HG03135 (cell line): ENCODE results near the gene BEX2.
"Not testable (repeated sequence)": the region's sequence is repeated elsewhere in the genome, so short reads cannot be mapped to it uniquely, and the experiment has no call there.

Experiments
- ATAC-seq: cut with Tn5 transposase; IDR thresholded peaks from one replicate; pipeline ENCODE4 v1.9.1; 2021; ENCODE audit warnings: mild to moderate bottlenecking, moderate library complexity; ENCODE audit not compliant: unreplicated experiment

Gene BEX2

DNA sequence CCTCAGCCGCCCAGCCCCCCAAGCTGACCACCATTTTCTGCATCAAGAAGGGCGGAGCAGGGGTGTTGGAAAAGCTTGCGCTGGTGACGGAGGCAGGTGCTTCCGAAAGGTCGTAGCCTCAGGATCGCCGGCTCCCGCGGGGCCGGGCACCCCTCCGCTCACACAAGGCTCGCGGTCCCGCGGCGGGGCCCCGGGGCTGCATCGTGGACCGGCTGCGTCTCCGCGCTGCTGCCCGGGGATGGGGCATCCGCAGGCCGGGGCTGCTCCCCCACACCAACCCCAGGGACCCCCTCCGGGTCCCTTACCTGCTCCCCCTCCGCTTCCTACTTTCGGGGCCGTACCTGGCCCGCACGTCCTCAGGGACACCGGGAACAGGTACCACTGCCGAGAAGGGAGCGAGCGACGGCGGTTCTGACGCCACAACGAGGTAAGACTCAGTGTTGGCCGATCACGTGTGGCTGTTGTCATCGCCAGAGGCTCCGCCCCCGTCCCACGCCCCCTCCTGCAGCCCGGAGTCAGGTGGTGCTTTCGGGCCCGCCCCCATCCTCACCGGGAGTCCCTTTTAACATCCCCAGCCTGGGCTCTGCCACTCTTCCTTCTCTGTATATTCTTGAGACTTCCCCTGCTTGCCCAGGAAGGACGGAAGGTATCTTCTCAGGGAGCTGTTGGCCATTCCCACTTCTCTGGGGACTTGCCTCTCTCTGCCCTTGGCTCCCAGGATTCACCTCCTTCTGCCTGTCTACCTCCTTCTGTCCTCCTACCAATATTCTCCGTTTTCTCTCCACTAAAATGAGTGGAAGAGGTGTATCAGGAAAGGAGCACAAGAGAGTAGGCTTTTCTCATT lies at the start of gene BEX2:
Gene BEX2 (minus strand): TSS at position 436 of the 844 bp plus-strand sequence. CDS start 1,014 bp downstream, outside the sequence.
- ATAC-seq: peak; percentile 97

DNA sequence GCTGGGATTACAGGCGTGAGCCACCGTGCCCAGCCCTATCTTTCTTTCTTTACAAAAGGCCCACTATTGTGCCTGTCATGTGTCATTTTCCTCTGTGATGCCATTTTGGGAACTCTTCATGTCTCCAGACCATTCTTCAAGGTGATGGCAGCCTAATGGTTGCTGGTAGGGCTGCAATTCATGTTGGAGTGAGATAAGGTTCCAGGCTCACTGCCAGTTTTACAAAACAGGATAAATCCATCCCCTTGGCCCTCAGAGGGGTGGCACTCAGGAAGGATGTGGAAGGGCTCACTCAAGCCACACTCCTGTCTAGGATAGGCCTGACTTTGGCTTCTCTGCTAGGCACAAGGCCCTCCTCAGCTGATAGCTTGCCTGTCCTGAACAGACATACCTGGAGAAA lies 49.3 kb upstream of the BEX2 start:
- no peak for ATAC-seq

DNA sequence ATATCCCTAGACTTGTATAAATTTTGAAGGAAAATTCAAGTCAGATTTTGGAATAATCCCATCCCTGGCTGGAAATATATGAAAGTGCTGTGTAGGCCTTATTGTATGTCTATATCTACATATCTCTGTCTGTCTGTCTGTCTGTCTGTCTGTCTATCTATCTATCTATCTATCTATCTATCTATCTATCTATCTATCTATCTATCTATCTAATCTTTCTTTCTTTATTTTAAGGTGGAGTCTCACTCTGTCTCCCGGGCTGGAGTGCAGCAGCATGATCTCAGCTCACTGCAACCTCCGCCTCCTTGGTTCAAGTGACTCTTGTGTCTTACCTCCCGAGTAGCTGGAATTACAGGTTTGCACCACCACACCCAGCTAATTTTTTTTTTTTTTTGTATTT lies 48.8 kb upstream of the BEX2 start:
- not testable (repeated sequence) for ATAC-seq

DNA sequence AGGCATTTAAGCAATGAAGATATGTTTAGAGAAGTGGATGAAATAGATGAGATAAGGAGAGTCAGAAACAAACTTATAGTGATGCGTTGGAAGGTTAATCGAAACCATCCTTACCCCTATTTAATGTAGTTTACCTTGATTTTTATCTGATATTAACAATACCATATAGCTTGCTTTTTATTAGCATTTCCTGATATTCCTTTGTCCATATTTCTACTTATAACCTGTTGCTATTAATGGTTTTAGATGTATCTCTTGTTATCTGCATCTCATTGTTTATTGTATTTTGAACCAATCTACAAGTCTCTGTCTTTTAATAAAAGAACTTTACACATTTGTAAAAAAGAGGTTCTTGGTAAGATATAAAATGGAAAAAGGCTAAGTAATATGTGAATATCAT lies 47.1 kb upstream of the BEX2 start:
- ATAC-seq: no peak

DNA sequence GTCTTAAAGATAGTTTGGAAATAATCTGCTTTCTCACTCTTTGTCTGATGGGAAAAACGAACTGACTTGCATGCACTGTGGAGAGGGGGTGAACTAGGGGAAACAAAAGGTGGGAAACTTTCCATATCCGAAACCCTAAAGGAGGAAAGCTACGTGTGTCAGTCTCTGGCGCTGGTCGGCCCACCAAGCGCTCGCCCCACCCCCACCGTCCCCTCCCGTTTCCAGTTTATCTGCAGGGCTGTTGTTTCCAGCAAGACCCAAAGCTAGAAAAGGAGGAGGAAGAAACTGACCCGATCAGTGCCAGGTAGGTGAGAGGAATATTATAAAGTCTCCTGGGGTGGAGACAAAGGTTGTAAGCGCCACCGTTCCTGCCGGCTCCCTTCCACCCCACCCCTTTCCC lies 46.1 kb upstream of the BEX2 start:
- no peak for ATAC-seq

DNA sequence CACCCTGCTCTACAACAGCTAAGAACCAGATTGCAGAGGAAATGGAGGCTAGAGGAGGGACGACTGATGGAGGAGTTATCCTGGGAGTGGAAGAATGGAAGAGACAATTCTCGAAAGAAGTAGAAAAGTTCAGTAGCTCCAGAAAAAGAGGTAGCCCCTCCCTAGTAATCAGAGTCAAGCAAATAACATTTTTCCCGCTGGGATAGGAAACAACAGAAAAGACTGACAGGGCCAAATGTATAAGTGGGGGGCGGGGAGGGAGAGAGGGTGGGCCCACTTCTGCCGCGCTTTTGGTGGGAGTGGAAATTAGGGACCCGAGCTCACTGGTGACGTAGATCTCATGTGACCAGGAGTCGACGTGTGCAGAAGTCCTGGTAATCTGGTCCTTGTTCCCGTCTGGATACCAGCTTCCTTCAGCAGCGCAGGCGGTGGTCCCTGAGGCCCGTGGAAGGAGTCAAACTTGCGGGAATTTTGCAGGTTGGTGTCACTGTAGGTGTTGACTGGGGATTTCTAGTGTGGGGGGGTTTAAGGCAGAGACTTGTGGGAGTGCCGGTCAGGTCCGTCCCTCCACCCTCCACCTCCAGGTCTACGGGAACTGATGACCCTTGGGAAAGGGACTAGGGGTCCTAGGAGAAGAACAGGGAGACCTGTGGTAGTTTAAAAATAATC lies 45.5 kb upstream of the BEX2 start, which contains the start of gene TCEAL9:
Gene TCEAL9 (plus strand): TSS at position 377 of the 669 bp plus-strand sequence. CDS start 1,179 bp downstream, outside the sequence.
- ATAC-seq: no peak

DNA sequence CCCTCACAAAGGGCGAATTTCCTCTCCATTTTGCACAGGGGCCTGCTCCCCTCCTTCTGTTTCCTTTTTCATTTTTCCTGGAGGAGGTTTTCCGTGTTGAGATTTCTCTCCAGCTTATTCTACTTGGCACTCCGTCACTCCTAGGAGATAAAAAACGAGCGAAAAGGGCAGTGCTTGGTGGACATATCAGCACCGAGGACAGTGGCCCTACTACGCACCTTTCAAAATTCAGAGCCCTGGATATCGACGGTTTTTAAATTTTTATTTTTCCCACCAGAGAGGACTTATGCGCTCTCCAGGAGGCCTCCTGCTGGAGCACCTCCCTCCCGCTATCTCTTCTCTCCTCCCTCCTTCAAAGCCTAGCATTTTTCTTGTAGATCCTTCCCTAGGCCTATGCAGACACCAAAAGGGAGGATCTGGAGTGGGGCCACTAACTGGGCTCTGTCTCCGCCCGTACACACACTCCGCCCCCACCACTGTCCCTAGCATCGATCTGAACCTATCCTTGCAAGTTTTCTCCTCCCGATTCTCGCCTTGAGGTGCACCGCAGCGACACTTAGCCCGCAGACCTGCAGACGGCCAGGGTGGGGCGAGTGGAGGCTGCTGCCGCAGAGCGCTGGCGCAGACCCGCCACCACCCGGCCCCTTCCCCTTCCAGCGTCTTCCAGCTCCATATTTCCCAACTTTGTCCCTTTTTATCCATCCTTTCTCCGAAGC lies 37.0 kb upstream of the BEX2 start:
- ATAC-seq: no peak

DNA sequence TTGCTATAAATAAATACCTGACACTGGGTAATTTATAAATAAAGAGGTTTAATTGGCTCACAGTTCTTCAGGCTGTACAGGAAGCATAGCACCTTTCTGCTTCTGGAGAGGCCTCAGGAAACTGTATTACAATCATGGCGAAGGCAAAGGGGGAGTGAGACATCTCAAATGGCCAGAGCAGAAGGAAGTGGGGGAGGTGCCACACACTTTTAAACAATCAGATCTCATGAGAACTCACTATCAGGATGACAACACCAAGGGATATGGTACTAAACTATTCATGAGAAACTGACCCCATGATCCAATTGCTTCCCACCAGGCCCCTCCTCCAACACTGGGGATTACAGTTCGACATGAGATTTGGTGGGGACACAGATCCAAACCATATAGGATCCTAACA lies 33.8 kb upstream of the BEX2 start:
- no peak for ATAC-seq

DNA sequence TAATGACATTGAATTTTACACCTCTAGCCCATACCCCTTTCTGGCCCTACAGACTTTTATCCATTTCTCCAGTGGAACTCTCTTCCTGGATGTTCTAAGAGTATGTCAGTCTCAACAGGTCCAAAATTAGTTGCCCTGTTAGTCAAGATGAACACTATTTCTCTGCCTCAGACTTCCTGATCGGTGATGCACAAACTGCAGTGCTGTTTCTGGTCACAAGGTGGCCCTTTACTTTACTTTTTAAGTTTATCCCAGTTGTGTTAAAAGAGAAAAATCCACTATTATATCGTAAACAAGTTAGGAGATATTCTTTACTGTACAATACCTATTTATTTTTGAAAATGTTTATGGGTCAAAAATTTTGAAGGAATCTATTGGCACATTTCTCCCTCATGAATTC lies 32.3 kb upstream of the BEX2 start:
- peak; percentile 62 for ATAC-seq

DNA sequence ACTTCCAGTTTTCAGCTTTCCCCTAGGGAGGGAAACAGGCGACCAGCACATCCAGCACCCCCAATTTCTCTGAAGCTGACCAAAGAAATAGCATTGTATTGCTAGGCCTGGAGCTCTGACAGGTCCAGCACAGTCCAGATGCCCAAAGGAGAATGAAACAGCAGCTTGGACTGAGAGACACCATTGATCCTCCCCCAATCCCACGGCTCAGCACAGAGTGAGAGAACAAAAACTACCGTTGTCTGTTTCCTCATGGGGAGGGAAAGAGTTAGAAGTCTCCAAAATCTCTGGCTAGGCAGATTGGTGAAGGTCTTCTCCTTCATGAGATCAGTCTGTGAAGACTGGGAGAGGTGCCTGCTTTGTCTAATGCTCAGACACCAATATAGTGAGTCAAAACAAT lies 27.9 kb upstream of the BEX2 start:
- no peak for ATAC-seq

DNA sequence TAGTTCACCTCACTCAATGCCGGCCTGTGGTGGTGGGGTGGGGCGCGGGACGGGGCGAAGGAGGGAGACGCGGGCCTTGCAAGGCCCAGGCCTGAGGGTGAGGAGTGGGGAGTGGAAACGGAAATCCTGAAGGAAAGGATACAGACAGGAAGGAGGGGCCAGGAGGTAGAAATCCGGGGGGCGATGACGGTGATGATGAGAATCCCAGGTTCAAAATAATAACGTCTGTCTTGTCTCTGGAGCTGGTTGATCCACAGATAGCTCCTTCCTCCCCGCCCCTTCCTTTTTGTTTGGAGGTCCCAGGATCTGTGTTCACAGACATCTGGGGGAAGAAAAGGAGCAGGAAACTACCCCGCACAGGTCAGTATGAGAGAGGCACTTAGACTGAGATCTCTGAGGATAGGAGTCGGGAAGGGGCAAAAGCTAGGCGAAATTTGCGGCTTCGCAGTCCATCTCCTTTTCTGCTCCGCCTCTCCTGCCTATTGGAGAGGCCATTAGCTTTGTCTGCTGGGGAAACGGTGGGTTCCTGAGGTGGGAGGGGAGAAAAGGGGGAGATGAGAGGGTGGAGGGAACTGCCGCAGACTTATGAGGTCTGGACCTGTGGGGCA lies 20.0 kb upstream of the BEX2 start:
- no peak for ATAC-seq

DNA sequence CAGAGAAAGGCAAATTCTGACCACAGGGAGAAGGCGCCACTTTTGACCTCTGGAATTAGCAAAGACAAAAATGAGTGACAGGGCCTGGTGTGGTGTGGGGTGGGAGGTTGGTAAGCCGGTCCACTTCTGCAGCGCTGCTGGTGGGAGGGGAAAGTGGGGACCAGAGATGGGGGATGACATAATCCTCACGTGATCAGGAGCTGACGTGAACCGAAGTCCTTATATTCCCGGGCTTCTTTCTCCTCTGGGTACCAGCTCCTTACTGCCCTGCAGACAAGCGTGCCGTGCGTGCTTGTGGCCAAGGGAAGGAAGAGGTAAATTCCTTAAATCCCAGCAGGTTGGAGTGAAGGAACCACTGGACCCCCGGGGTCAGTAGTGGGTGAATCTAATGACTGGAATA lies 19.2 kb upstream of the BEX2 start, which contains the start of gene TCEAL7:
Gene TCEAL7 (plus strand): TSS at position 249 of the 400 bp plus-strand sequence. CDS start 1,165 bp downstream, outside the sequence.
- no peak for ATAC-seq

DNA sequence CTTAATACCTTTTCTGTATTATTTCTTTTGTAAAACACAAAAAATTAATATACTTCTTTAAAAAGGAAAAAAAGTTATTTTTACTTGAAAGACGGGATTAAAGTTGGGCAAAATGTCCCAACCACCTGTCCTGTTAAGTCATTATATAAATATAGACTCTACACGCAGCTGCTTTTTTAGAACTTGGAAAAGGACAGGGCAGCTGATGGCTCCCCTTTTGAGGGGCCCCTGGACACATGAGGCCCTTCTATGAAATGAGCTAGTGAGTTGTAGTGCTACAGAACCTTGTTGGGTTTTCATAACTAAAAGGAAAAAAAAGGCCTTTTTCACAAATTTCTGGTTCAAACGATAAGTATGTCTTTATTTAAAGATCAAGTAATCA lies 600 bp upstream of the BEX2 start:
- ATAC-seq: no peak

DNA sequence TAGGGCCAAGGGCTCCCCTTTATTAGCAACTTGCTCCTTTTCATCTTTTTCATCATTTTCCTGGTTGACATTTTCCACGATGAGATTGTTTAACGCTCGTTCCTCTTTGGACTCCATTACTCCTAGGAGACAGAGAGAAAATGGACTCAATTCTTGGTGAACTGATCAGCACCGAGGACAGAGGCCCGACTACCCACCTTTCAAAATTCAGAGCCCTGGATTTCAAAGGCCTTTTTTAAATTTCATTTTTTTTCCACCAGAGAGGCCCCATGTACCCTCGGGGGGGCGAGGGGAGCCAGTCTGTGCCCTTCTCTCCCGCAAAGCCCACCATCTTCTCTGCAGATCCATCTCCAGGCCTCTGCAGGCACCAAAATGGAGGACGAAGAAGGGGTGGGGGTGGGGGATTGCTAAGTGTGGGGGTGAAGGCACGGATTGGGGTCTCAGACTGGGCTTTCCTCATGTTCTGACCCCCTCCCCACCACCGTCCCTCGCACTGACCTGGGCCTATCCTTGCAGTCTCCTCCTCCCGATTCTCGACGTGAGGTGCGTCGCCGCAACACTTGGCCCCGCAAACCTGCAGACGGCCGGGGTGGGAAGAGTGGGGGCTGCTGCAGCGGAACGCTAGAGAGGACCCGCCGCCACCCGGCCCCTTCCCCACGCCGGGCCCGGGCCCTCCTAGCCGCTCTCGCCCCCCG lies 783 bp downstream of the BEX2 start:
- no peak for ATAC-seq

DNA sequence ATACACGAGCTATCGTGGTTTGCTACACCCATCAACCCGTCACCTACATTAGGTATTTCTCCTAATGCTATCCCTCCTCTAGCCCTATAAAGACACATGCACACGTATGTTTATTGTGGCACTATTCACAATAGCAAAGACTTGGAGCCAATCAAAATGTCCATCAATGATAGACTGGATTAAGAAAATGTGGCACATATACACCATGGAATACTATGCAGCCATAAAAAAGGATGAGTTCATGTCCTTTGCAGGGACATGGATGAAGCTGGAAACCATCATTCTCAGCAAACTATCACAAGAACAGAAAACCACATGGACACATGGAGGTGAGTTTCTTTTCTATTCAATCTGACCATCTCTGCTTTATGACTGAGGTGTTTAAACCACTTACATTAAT lies 5.1 kb downstream of the BEX2 start:
- not testable (repeated sequence) for ATAC-seq

DNA sequence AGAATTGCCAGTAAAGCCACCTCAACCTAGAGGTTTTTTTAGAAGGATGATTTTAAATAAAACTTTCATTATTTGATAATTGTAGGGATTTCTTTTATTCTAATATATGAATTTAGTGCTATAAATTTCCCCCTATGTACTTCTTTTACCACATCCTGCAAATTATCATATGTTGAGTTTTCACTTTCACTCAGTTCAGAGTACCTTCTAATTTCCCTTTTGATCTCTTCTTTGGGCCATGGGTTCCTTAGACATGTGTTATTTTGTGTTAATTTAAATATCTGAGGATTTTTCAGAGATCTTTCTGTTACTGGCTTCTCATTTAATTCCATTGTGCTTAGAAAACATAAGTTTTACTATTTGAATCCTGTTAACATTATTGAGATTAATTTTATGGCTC lies 6.1 kb downstream of the BEX2 start:
- ATAC-seq: no peak

DNA sequence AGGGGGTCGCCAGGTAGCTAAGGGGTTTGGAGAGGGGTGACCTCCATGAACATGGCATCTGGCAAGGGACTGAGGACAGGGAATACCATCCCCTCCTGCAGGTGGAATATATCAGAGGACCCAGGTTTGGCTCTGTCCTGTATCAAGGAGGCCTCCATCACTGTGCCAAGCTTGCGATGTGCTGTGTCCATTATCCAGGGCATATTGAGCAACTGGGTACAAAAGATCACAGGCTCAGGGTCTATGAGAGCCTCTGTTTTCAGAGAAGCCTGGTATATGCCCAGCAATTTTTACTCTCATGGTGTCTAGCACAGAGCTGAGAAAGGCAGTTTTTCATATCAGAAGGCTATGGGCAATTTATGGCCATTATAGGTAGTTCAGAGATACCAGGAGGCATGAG lies 17.7 kb downstream of the BEX2 start:
- ATAC-seq: no peak

DNA sequence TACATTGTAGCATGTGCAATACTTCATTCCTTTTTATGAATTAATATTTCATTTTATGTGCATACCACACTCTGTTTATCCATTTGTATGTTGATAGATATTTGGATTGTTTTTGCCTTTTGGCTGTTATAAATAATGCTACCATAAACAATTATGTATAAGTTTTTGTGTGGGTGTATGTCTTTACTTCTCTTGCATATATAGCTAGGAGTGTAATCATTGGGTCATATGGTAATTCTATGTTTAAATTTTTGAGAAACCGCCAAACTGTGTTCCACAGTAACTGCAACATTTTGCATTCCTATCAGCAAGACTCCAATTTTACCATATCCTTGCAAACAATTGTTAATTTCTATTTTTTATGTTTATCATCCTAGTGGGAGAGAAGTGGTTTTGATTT lies 31.2 kb downstream of the BEX2 start:
- ATAC-seq: no peak

DNA sequence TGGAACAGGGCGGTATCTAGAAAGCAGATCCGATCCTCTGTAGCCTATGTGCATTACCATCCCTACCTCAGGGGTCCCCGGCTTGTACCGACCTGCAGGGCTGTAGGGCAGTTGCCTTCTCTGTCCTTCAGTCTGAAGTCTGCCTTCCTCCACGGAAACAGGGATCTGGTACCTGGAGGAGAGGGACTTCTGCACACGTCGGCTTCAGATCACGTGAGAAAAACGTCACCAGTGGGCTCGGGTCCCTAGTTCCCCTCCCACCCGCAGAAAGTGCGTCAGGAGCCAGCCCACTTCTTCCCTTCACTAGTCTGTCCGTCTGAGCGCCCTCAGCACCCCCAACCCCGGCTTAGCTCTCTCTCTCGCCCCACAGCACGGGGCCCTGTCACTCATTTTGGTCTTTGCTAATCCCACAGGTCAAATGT lies 34.2 kb downstream of the BEX2 start, which contains the start of gene TCEAL5:
Gene TCEAL5 (minus strand): TSS at position 170 of the 422 bp plus-strand sequence. CDS start 2,187 bp downstream, outside the sequence.
- no peak for ATAC-seq

DNA sequence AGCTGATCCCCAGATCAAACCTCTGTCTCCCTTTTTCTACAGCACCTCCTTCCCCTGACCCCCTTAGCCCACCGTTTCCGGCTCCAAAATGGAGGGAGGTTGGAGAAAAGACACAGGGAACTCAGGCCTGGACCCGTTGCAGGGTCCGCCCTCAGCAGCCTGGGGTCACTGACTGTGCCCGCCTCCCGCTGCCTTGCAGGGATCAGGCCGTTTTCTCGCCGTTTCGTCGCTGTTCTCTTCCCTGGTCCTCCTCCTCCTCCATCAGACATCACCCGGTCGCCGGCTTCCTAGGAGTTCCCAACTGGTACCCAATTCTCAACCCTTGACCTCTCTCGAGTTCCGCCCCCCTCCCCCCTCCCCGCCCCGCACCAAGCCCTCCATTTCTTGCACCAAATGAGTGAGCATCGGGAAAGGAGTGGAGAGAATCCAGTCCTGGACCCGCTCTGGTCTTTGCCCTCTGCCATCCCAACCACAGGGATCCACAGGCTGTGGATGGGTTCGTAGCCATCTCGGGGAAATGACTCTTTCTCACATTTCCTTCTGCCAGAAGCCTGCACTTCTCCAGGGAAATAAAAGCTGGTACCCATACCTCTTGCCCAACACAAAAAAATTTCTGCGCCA lies 34.7 kb downstream of the BEX2 start:
- no peak for ATAC-seq
